Mucosa of descending colon (tissue), 3 donors: ENCODE measurements around the gene BCAR3. TPM values are rescaled to one million over a fixed set of nuclear protein-coding genes. Genes with fewer than 3 reads are reported as not detected.

Experiments
- ATAC-seq: fragments of 200-7000 bp; cut with Tn5 transposase; one replicate; pipeline ENCODE4 v1.9.1; 2020; ENCODE audit warnings: mild to moderate bottlenecking, moderate library complexity
- DNase-seq, 3 donors: peaks; one replicate each; pipeline ENCODE4 v3.0.0-alpha.2; 2020
- H3K36me3 ChIP-seq: fragments of 200-600 bp; one replicate; pipeline ENCODE4 v1.8.0; 2021; ENCODE audit warnings: low read depth, mild to moderate bottlenecking
- H3K4me1 ChIP-seq: fragments of 200-600 bp; one replicate; pipeline ENCODE4 v1.8.0; 2021; ENCODE audit warnings: low read depth, mild to moderate bottlenecking
- H3K4me3 ChIP-seq: fragments of 200-600 bp; one replicate; pipeline ENCODE4 v1.8.0; 2021; ENCODE audit warnings: mild to moderate bottlenecking
- H3K9me3 ChIP-seq: fragments of 200-600 bp; one replicate; pipeline ENCODE4 v1.8.0; 2021; ENCODE audit warnings: mild to moderate bottlenecking
- intact Hi-C, 2 donors: fragments of 100-400 bp; cut with DNase I in 1 of 2; cut with micrococcal nuclease in 1 of 2; formaldehyde crosslinking; loops; one replicate each; pipeline versions ENCODE4 v1.11.0 to v1.11.1; 2022; cut with DNase I, micrococcal nuclease
- total RNA-seq, 3 donors: library from RNA; stranded (reverse); fragmentation: NEBNext Ultra II Directional in 2 of 3; extraction: Animal tissue kit (Norgen Biotek cat#: 25700) in 2 of 3; gene quantifications; one replicate each; pipeline versions ENCODE4 v1.2.1 to v1.2.4, GENCODE V29; 2021 to 2023
- TF ChIP-seq, protein P1 (sequence below): fragments of 200-600 bp; IDR thresholded peaks from one replicate; pipeline ENCODE4 v1.8.0; 2022; ENCODE audit warnings: antibody characterized with exemption, mild to moderate bottlenecking
- donor health status: DM: no; HTN: no; CAD: no; lungs with moderate emphysema.
- donor health status: DM: no; HTN: no; CAD: no.
- donor health status: DM: no; HTN: yes; CAD: no.

The BCAR3 gene
- total RNA-seq, 3 donors from 2014 or later: 37.2 to 73.7 (median 54.3) TPM

DNA sequence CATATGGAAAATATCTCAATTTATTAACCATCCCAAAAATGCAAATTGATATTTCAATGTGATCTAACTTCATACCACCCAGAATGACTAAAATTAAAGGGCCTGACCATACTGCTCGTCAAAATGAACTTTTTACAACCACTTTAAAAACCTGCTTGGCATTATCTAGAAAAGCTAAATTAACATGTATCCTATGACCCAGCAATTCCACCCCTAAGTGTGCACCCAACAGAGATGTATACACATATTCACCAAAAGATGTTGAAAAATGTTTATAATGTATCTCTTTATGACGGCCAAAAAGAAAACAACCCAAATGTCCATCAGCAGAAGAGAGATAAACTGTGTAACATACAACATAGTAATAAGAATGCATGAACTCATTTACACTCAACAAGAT lies 1.6 kb upstream of the BCAR3 start:
- TF ChIP-seq, protein P1, sequence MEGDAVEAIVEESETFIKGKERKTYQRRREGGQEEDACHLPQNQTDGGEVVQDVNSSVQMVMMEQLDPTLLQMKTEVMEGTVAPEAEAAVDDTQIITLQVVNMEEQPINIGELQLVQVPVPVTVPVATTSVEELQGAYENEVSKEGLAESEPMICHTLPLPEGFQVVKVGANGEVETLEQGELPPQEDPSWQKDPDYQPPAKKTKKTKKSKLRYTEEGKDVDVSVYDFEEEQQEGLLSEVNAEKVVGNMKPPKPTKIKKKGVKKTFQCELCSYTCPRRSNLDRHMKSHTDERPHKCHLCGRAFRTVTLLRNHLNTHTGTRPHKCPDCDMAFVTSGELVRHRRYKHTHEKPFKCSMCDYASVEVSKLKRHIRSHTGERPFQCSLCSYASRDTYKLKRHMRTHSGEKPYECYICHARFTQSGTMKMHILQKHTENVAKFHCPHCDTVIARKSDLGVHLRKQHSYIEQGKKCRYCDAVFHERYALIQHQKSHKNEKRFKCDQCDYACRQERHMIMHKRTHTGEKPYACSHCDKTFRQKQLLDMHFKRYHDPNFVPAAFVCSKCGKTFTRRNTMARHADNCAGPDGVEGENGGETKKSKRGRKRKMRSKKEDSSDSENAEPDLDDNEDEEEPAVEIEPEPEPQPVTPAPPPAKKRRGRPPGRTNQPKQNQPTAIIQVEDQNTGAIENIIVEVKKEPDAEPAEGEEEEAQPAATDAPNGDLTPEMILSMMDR: no peak
- H3K4me3 ChIP-seq: no peak overlapping the region
- intact Hi-C loops: no loop called here
- ATAC-seq: no peak
- H3K4me1 ChIP-seq: no peaks in the 10 kb centered on the region
- H3K36me3 ChIP-seq: no peaks in the 10 kb centered on the region
- DNase-seq: no peak
- no peaks in the 10 kb centered on the region for H3K9me3 ChIP-seq

DNA sequence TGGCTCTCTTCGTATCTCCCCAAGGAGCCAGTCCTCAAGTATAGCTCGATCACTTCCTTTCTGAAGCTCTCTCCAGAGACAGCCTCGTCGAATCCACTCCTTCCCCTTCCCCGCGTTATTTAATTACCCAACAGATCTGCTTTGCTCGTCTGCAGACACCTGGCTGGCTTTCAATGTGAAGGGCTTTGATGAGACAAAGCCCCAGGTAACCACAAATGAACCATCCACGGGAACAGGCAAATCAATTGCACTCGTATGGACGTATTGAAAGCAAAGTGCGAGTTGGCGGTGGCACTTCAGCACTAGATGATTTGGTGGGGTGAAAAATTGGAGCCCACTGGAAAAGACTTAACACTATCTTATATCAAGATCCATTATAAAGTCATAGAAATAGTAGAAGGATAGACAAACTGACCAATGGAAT lies 364 bp upstream of the BCAR3 start:
- DNase-seq (no peak), ATAC-seq (no peak)
- Histone ChIP-seq H3K36me3 (no peaks in the 10 kb centered on the region), H3K4me1 (no peaks in the 10 kb centered on the region), H3K4me3 (peak overlapping the region; percentile 38), H3K9me3 (no peaks in the 10 kb centered on the region)
- intact Hi-C loops: no loop called here
- TF ChIP-seq, protein P1: no peak

DNA sequence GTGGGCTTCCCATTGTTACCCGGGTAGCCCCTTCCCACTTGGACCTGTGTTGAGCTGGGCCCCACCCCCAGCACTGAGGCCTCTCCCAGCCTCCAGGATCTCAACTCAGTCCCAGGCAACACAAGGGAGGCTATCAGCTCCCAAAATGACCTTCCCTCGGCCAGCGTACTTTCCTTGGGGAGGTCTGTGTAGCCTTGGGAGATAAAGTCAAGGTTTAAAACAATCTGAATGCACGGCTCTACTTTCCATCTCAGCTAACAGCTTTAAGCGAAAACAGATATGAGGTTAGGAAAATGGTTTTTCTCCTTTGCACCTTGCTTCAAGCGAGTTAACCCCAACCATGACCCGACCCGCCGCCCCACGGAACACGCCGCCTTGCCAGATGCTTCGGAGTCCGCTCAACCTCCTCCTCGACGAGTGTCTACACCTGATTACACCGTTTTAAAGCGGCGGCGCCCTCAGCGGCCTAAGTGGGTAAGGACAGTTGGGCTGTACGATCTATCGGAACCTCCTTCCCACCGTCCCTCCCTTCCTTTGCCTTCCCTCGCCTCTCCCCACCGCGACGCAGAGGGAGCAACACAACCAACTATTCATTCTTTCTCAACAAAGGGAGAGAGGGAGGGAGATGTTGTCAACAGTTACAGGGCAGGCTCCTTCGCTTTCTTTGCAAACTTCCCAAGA lies 1.1 kb downstream of the BCAR3 start:
- ATAC-seq (peak; percentile 92), DNase-seq (peak; percentile 85 to 87 (median 86))
- TF ChIP-seq, protein P1: peak; percentile 42
- intact Hi-C loops: no loop called here
- Histone ChIP-seq H3K9me3 (no peaks in the 10 kb centered on the region), H3K4me1 (no peaks in the 10 kb centered on the region), H3K36me3 (no peaks in the 10 kb centered on the region), H3K4me3 (peak overlapping the region; percentile 38)

DNA sequence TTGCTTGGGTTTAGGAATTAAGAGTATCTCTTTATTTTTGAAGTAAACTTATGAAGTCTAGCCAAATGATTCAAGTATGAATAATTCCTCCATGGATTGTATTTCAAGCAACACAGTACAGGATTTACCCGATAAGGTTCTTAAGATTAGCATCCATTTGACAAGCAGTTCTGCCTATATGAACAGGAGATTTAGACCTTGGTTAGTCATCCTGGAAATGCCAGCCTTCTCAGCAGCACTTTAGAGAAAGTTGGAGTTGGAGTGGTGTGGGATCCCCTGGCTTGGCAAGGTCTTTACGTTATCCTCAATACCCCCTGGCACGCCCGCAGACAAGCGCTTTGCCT lies 1.6 kb downstream of the BCAR3 start:
- Histone ChIP-seq H3K36me3 (no peaks in the 10 kb centered on the region), H3K9me3 (no peaks in the 10 kb centered on the region), H3K4me3 (no peak overlapping the region), H3K4me1 (no peaks in the 10 kb centered on the region)
- no peak for DNase-seq
- ATAC-seq: no peak
- TF ChIP-seq, protein P1: no peak
- intact Hi-C loops: no loop called here

DNA sequence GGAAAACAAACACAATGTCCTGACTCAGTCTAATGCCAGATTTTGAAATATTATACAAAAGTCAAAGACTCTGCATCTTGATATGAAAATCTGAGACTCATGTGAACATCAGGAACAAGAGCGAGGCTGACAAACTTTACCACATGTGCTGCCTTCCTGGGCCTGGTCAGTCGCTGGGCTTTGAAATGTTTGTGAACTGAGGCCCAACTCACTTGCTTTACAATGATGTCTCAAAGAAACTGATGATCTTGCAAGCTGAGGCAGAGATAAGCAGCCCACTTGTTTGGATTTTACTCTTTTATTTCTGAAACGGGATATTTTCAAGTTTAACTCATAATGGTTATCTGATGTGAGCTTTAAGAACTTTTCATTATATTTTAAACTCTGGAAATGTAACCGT lies 2.1 kb downstream of the BCAR3 start:
- Histone ChIP-seq H3K9me3 (no peaks in the 10 kb centered on the region), H3K36me3 (no peaks in the 10 kb centered on the region), H3K4me1 (no peaks in the 10 kb centered on the region), H3K4me3 (no peak overlapping the region)
- DNase-seq: no peak
- ATAC-seq: no peak
- TF ChIP-seq, protein P1: no peak
- intact Hi-C loops: no loop called here
